GM12891 (cell line): ENCODE measurements around the gene ARHGAP6.
"Not testable (repeated sequence)": the region's sequence is repeated elsewhere in the genome, so short reads cannot be mapped to it uniquely, and the experiment has no call there.

Experiments used
- DNase-seq: peaks from one replicate; pipeline ENCODE4 v3.0.0; 2011; ENCODE audit warnings: low spot score; ENCODE audit not compliant: insufficient read length
- FAIRE-seq: peaks from 2 replicates; lab custom pipeline; 2011; peaks lifted over from hg19 to GRCh38; lab: Jason Lieb, UNC
- PAX5 ChIP-seq: IDR thresholded peaks from 2 replicates; pipeline ENCODE4 v1.6.1; 2011; ENCODE audit warnings: low read length, moderate library complexity, mild to moderate bottlenecking; ENCODE audit not compliant: insufficient read depth, severe bottlenecking
- POLR2A ChIP-seq: IDR thresholded peaks from 2 replicates; pipeline ENCODE4 v1.6.1; 2011; ENCODE audit warnings: low read depth, low read length, control low read depth
- POLR2AphosphoS5 ChIP-seq: IDR thresholded peaks from 2 replicates; pipeline ENCODE4 v1.6.1; 2011; ENCODE audit warnings: low read depth, low read length, control low read depth
- POU2F2 ChIP-seq: IDR thresholded peaks from 2 replicates; pipeline ENCODE4 v1.6.1; 2011; ENCODE audit warnings: low read depth, mild to moderate bottlenecking, control low read depth, low read length, moderate library complexity
- SPI1 ChIP-seq: IDR thresholded peaks from 2 replicates; pipeline ENCODE4 v1.6.1; 2011; ENCODE audit warnings: low read depth, low read length, control low read depth
- TAF1 ChIP-seq: IDR thresholded peaks from 2 replicates; pipeline ENCODE4 v1.6.1; 2011; ENCODE audit warnings: low read depth, low read length, control low read depth

Gene ARHGAP6

GRCh38 chrX:11588097-11588496, 77.6 kb downstream of the ARHGAP6 start:
- DNase-seq, result no peak
- TF ChIP-seq SPI1 (no peak), TAF1 (no peak), POU2F2 (no peak), POLR2A (no peak), POLR2AphosphoS5 (no peak), PAX5 (no peak)
- no peak for FAIRE-seq

GRCh38 chrX:11585174-11585573, 80.5 kb downstream of the ARHGAP6 start:
- TF ChIP-seq SPI1, result peak; percentile 60
- TF ChIP-seq POLR2AphosphoS5, result no peak
- FAIRE-seq, result peak; percentile 85
- no peak for DNase-seq

GRCh38 chrX:11580789-11581188, 84.9 kb downstream of the ARHGAP6 start:
- DNase-seq, result no peak
- TF ChIP-seq POU2F2 (no peak), SPI1 (no peak), TAF1 (no peak), POLR2A (no peak), PAX5 (no peak), POLR2AphosphoS5 (no peak)
- no peak for FAIRE-seq

DNA sequence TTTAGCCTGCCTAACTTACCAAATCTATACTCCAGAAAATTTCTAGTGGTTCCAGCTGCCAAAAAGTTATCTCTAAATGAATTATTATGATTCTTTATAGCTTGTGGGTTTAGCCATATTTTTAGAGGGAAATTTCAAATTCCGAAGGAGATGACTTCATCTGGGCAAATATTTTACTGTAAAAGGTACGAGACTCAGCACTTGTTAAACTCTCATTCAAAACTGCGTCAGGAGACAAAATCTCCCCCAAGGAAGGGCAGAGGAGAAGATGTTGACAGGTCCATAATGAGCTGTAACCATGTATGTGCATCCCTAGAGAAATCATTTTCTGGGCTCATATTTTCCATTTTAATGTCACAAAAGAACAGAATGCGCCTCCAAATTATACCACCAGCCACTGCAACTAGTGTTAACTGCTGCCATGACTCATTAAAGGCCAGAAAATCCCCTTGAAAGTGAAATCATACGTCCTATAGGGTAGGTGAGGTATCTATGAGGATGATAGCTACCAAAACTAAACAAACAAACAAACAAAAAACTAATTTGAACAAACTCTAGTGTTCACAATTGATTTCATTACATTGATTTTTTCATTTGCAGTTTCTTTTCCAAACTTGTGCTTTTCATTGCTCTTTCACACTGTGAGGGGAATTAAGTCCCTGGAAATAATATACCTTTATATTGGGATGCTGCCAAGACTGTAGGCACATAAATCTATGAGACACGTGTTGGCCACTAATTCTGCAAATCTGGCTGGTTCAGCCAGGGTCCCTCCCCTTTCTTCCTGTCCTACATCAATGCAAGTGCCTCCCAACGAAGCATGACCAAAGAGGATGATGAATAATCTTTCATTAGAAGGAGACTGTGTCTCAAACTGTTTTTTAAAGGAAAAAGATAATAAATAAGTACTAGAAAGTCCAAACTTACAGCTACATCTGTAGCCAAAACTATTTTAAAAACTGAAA, 85.8 kb downstream of the ARHGAP6 start:
- TF ChIP-seq POLR2AphosphoS5 (no peak), POLR2A (no peak), SPI1 (no peak), POU2F2 (no peak), PAX5 (no peak), TAF1 (no peak)
- FAIRE-seq (peak; percentile 5), DNase-seq (no peak)

- DNase-seq, FAIRE-seq: not testable (repeated sequence)
These were observed 87.4 kb downstream of the ARHGAP6 start for GRCh38 chrX:11578301-11578700.

GRCh38 chrX:11577603-11578002, 88.1 kb downstream of the ARHGAP6 start:
- no peak for DNase-seq
- TF ChIP-seq POU2F2 (no peak), POLR2A (no peak), TAF1 (no peak), PAX5 (no peak), SPI1 (no peak), POLR2AphosphoS5 (no peak)
- FAIRE-seq, result no peak

- no peak for FAIRE-seq
- no peak for DNase-seq
- no peak for TF ChIP-seq SPI1
- no peak for TF ChIP-seq TAF1
- TF ChIP-seq PAX5, result no peak
- no peak for TF ChIP-seq POU2F2
- no peak for TF ChIP-seq POLR2A
- TF ChIP-seq POLR2AphosphoS5, result no peak
These were observed 90.4 kb downstream of the ARHGAP6 start for GRCh38 chrX:11575332-11575731.

- FAIRE-seq (no peak), DNase-seq (no peak)
- no peak for TF ChIP-seq POLR2A
- TF ChIP-seq POLR2AphosphoS5, result no peak
- TF ChIP-seq POU2F2, result no peak
- TF ChIP-seq PAX5, result no peak
- no peak for TF ChIP-seq SPI1
- no peak for TF ChIP-seq TAF1
These were observed 98.0 kb downstream of the ARHGAP6 start for GRCh38 chrX:11567528-11568220.

DNA sequence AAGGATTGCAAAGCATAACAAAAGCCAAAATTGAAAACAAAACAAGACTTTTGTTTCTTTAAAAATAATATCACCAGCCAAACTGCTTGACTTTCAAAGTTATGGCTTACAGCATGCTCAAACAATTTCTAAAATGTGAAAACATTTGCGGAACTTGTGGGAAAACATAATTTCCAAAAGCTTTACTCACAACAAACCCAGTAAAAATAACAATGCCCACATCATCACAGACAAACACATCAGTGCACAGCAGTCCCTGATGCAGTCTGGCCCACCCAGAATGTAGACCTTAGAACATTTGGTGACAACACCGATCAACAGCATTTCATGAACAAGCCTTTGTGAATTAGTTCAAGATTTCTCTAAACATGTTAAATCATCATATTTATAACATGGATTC, 98.9 kb downstream of the ARHGAP6 start:
- DNase-seq (no peak), FAIRE-seq (no peak)
- TF ChIP-seq POLR2A, result no peak
- TF ChIP-seq POU2F2, result no peak
- TF ChIP-seq SPI1, result no peak
- no peak for TF ChIP-seq PAX5
- TF ChIP-seq POLR2AphosphoS5, result no peak
- TF ChIP-seq TAF1, result no peak

GRCh38 chrX:11566173-11566572, 99.5 kb downstream of the ARHGAP6 start:
- no peak for TF ChIP-seq POLR2AphosphoS5
- no peak for TF ChIP-seq POU2F2
- no peak for TF ChIP-seq POLR2A
- TF ChIP-seq TAF1, result no peak
- TF ChIP-seq PAX5, result no peak
- no peak for TF ChIP-seq SPI1
- FAIRE-seq (no peak), DNase-seq (no peak)
